Activated naive CD8-positive, alpha-beta T cell treated with anti-CD3 and anti-CD28 coated beads, Interleukin-2, amount 50 U/mL, for 16 hours (primary cell): ENCODE measurements around the gene PQBP1.

Experiments
- DNase-seq: peaks from one replicate; pipeline ENCODE4 v3.0.0-alpha.2; 2020; ENCODE audit warnings: low read depth, low spot score

The PQBP1 gene

GRCh38 chrX:48901069-48901468, 3.3 kb downstream of the PQBP1 start:
- DNase-seq: no peak

- no peak for DNase-seq
Observed at GRCh38 chrX:48902135-48902534, 4.4 kb downstream of the PQBP1 start.

GRCh38 chrX:48902776-48903175, 5.0 kb downstream of the PQBP1 start:
- no peak for DNase-seq

- no peak for DNase-seq
Observed at GRCh38 chrX:48903290-48903689, 5.6 kb downstream of the PQBP1 start.

- DNase-seq: no peak
Observed at GRCh38 chrX:48904180-48904579, 6.5 kb downstream of the PQBP1 start.

- no peak for DNase-seq
Observed at GRCh38 chrX:48904626-48905025, 6.9 kb downstream of the PQBP1 start.

GRCh38 chrX:48905090-48905790, 7.5 kb downstream of the PQBP1 start:
- DNase-seq: no peak

- DNase-seq: no peak
Observed at GRCh38 chrX:48908600-48908999, 10.9 kb downstream of the PQBP1 start.

- no peak for DNase-seq
Observed at GRCh38 chrX:48909703-48910294, 12.1 kb downstream of the PQBP1 start.

- no peak for DNase-seq
Observed at GRCh38 chrX:48910926-48911411, 13.2 kb downstream of the PQBP1 start.

GRCh38 chrX:48911412-48912182, 13.9 kb downstream of the PQBP1 start, which contains the start of gene SLC35A2:
Gene SLC35A2 (minus strand): TSS chrX:48911646. CDS start chrX:48911636, 10 bp downstream.
- DNase-seq: peak; percentile 70

- DNase-seq: no peak
Observed at GRCh38 chrX:48913605-48914366, 16.1 kb downstream of the PQBP1 start.

GRCh38 chrX:48914593-48915493, 17.1 kb downstream of the PQBP1 start:
- DNase-seq: no peak

GRCh38 chrX:48917139-48918001, 19.6 kb downstream of the PQBP1 start:
- peak; percentile 54 for DNase-seq

GRCh38 chrX:48918301-48918642, 20.5 kb downstream of the PQBP1 start:
- DNase-seq: no peak

- DNase-seq: peak; percentile 77
Observed at GRCh38 chrX:48918643-48919340, 21.1 kb downstream of the PQBP1 start, which contains the start of gene PIM2. Gene PIM2 (minus strand): TSS chrX:48919024. CDS start chrX:48918834, 190 bp downstream.

GRCh38 chrX:48919360-48919841, 21.7 kb downstream of the PQBP1 start:
- DNase-seq: no peak

GRCh38 chrX:48919947-48920717, 22.4 kb downstream of the PQBP1 start:
- no peak for DNase-seq
